Subcutaneous adipose tissue (tissue), 4 donors: ENCODE data around the gene SUSD1. TPM values are rescaled to one million over a fixed set of nuclear protein-coding genes. Genes with fewer than 3 reads are reported as not detected.

ENCODE experiments used
- CTCF ChIP-seq: fragments of 450-650 bp; IDR thresholded peaks from one replicate; pipeline ENCODE4 v1.5.1; 2016; ENCODE audit warnings: low read depth, mild to moderate bottlenecking, control low read depth, antibody characterized with exemption, moderate library complexity
- total RNA-seq, 4 donors: library from RNA; depleted of rRNA; stranded (reverse); fragments of >200 nt; gene quantifications; one replicate each; pipeline ENCODE4 v1.1.0, GENCODE V29; 2016

The SUSD1 gene
- total RNA-seq, 4 donors from 2014 or later, result 8.4 to 24.6 (median 16.3) TPM

GRCh38 chr9:112158656-112159367 is 16.3 kb downstream of the SUSD1 start:
- TF ChIP-seq CTCF, result no peak

GRCh38 chr9:112157961-112158360 is 17.1 kb downstream of the SUSD1 start:
- no peak for TF ChIP-seq CTCF

- no peak for TF ChIP-seq CTCF
These were observed 18.0 kb downstream of the SUSD1 start for GRCh38 chr9:112157087-112157486.

- no peak for TF ChIP-seq CTCF
These were observed 25.9 kb downstream of the SUSD1 start for GRCh38 chr9:112149211-112149610.

- TF ChIP-seq CTCF, result no peak
These were observed 29.2 kb downstream of the SUSD1 start for GRCh38 chr9:112145886-112146285.

- no peak for TF ChIP-seq CTCF
These were observed 30.3 kb downstream of the SUSD1 start for GRCh38 chr9:112144807-112145206.

- no peak for TF ChIP-seq CTCF
These were observed 32.7 kb downstream of the SUSD1 start for GRCh38 chr9:112142420-112142819.
